DOHH2 (cell line): ENCODE data around the gene RNF19B.
"Not testable (repeated sequence)": the region's sequence is repeated elsewhere in the genome, so short reads cannot be mapped to it uniquely, and the experiment has no call there.

Source experiments
- H3F3A ChIP-seq: fragments of 200-600 bp; sonication (generic), shearing (Covaris generic); 2 replicates; pipeline ENCODE4 v1.6.0; 2016; ENCODE audit warnings: antibody characterized with exemption, mild to moderate bottlenecking; ENCODE audit not compliant: control insufficient read depth, insufficient read depth
- H3K27ac ChIP-seq: fragments of 200-600 bp; sonication (generic); 2 replicates; pipeline ENCODE4 v1.5.1; 2014; ENCODE audit warnings: low read depth, mild to moderate bottlenecking, low read length, moderate library complexity
- H3K27me3 ChIP-seq: fragments of 200-600 bp; sonication (generic); 2 replicates; pipeline ENCODE4 v1.6.1; 2014; ENCODE audit warnings: mild to moderate bottlenecking, low read length, mixed read lengths; ENCODE audit not compliant: control insufficient read depth
- H3K36me3 ChIP-seq: fragments of 200-600 bp; sonication (generic); 2 replicates; pipeline ENCODE4 v1.6.1; 2014; ENCODE audit warnings: mild to moderate bottlenecking, low read length, moderate library complexity, mixed read lengths; ENCODE audit not compliant: control insufficient read depth
- H3K4me1 ChIP-seq: fragments of 200-600 bp; sonication (generic); 2 replicates; pipeline ENCODE4 v1.6.1; 2014; ENCODE audit warnings: mild to moderate bottlenecking, low read length, mixed read lengths; ENCODE audit not compliant: control insufficient read depth
- H3K4me2 ChIP-seq: fragments of 200-600 bp; sonication (generic); 2 replicates; pipeline ENCODE4 v1.6.0; 2014; ENCODE audit warnings: mild to moderate bottlenecking, low read length, moderate library complexity
- H3K4me3 ChIP-seq: fragments of 200-600 bp; sonication (generic); 2 replicates; pipeline ENCODE4 v1.5.1; 2014; ENCODE audit warnings: mild to moderate bottlenecking, low read length, mixed read lengths
- H3K79me2 ChIP-seq: fragments of 200-600 bp; sonication (generic); 2 replicates; pipeline ENCODE4 v1.6.1; 2014; ENCODE audit warnings: mild to moderate bottlenecking, low read length, mixed read lengths; ENCODE audit not compliant: control insufficient read depth
- H3K9me2 ChIP-seq: fragments of 200-600 bp; sonication (generic); replicated peaks from 2 replicates; pipeline ENCODE4 v1.6.1; 2014; ENCODE audit warnings: mild to moderate bottlenecking, low read length, mixed read lengths; ENCODE audit not compliant: control insufficient read depth
- H3K9me3 ChIP-seq: fragments of 200-600 bp; sonication (generic); 2 replicates; pipeline ENCODE4 v1.6.1; 2014; ENCODE audit warnings: antibody characterized with exemption, low read length, mixed read lengths; ENCODE audit not compliant: control insufficient read depth, insufficient read depth
- H4K20me1 ChIP-seq: fragments of 200-600 bp; sonication (generic); 2 replicates; pipeline ENCODE4 v1.6.0; 2014; ENCODE audit warnings: low read depth, mild to moderate bottlenecking, antibody characterized with exemption, low read length, moderate library complexity; ENCODE audit not compliant: control insufficient read depth, insufficient read depth
- EZH2phosphoT487 ChIP-seq: fragments of 200-600 bp; sonication (generic); IDR thresholded peaks from 2 replicates; pipeline ENCODE4 v1.6.1; 2017; ENCODE audit warnings: borderline replicate concordance, mild to moderate bottlenecking, antibody characterized with exemption, low read length, moderate library complexity, mixed read lengths
- TF ChIP-seq, protein P1 (sequence below): fragments of 200-600 bp; sonication (generic); IDR thresholded peaks from one replicate; pipeline ENCODE4 v1.5.1; 2014; ENCODE audit warnings: antibody characterized with exemption, mild to moderate bottlenecking, low read depth, low read length; ENCODE audit not compliant: poor library complexity, severe bottlenecking

Gene RNF19B

DNA sequence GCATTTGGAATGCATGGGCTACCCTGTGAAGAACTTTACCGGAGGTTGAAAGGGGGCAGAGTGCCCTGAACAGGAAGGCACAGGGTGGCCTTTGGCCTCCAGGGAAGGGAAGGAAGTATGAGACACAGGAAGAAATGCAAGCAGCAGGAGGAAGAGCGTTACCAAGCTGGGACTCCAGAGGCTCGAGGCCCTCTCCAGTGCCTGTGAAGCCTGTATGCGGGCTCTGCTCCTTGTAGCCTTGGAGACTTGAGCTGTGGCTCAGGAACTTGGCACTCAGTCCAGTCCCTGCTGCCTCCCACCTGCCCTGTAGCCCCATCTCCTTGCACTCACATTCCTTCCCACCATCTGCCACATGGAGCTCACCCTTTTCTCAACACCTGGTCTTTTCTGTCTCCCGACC lies 33.5 kb upstream of the RNF19B start:
- Histone ChIP-seq H3K27ac (no peak overlapping the region), H3K27me3 (no peaks in the 10 kb centered on the region), H3K79me2 (no peaks in the 10 kb centered on the region), H3K9me2 (no peaks in the 10 kb centered on the region), H3K4me2 (no peak overlapping the region), H3K4me1 (peaks cover 14% of the 10 kb centered on the region), H3F3A (peaks cover 10% of the 10 kb centered on the region), H3K36me3 (no peaks in the 10 kb centered on the region), H4K20me1 (no peaks in the 10 kb centered on the region), H3K9me3 (no peaks in the 10 kb centered on the region), H3K4me3 (no peak overlapping the region)
- TF ChIP-seq, protein P1, sequence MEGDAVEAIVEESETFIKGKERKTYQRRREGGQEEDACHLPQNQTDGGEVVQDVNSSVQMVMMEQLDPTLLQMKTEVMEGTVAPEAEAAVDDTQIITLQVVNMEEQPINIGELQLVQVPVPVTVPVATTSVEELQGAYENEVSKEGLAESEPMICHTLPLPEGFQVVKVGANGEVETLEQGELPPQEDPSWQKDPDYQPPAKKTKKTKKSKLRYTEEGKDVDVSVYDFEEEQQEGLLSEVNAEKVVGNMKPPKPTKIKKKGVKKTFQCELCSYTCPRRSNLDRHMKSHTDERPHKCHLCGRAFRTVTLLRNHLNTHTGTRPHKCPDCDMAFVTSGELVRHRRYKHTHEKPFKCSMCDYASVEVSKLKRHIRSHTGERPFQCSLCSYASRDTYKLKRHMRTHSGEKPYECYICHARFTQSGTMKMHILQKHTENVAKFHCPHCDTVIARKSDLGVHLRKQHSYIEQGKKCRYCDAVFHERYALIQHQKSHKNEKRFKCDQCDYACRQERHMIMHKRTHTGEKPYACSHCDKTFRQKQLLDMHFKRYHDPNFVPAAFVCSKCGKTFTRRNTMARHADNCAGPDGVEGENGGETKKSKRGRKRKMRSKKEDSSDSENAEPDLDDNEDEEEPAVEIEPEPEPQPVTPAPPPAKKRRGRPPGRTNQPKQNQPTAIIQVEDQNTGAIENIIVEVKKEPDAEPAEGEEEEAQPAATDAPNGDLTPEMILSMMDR: no peak
- TF ChIP-seq EZH2phosphoT487: no peak

DNA sequence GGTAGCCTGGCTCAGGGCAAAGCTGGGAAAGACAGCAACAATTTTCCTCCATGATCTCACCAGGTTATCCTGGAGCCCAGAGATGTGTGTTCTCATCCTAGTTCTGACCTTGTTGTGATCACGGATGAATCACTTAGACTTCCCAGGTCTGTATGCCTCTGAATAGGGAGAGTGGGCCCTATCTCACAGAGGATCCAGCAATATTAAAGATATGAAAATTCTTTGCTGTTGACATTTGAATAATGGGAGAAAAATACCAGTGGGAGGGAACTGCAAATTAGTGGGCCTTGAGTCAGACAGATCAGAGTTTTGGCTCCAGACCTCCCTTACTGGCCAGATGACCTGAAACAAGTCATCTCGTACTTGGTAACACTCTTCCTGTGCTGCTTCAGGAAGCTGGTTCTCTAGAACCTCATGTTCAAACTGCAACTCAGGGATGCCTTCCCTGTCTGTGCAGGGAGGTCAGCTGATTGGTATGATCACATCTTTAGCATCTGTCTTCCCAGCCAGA lies 32.8 kb upstream of the RNF19B start:
- Histone ChIP-seq H3K27me3 (no peaks in the 10 kb centered on the region), H3K27ac (no peak overlapping the region), H3K4me3 (no peak overlapping the region), H3K4me1 (peaks cover 20% of the 10 kb centered on the region), H3K9me3 (no peaks in the 10 kb centered on the region), H3K36me3 (no peaks in the 10 kb centered on the region), H3K4me2 (no peak overlapping the region), H3K79me2 (no peaks in the 10 kb centered on the region), H3F3A (peaks cover 17% of the 10 kb centered on the region), H3K9me2 (no peaks in the 10 kb centered on the region), H4K20me1 (no peaks in the 10 kb centered on the region)
- no peak for TF ChIP-seq EZH2phosphoT487

DNA sequence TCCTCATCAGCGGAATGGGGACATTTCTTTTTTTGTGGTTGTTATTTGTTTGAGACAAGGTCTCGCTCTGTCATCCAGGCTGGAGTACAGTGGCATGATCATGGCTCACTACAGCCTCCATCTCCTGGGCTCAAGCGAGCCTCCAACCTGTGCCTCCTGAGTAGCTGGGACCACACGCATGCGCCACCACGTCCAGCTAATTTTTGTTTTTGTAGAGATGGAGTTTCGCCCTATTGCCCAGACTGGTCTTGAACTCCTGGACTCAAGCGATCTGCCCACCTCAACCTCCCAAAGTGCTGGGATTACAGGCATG lies 28.7 kb upstream of the RNF19B start:
- not testable (repeated sequence) for H3K27me3 ChIP-seq, H3K9me3 ChIP-seq, H3K36me3 ChIP-seq, H3K79me2 ChIP-seq, H4K20me1 ChIP-seq, H3K9me2 ChIP-seq
- H3K4me1 ChIP-seq: peaks cover 46% of the 10 kb centered on the region
- peak overlapping the region; percentile 64 for H3K4me2 ChIP-seq
- peaks cover 22% of the 10 kb centered on the region for H3F3A ChIP-seq
- peak overlapping the region; percentile 51; the same call in 1 of the 2 replicates for H3K4me3 ChIP-seq
- peak overlapping the region; percentile 65 for H3K27ac ChIP-seq

DNA sequence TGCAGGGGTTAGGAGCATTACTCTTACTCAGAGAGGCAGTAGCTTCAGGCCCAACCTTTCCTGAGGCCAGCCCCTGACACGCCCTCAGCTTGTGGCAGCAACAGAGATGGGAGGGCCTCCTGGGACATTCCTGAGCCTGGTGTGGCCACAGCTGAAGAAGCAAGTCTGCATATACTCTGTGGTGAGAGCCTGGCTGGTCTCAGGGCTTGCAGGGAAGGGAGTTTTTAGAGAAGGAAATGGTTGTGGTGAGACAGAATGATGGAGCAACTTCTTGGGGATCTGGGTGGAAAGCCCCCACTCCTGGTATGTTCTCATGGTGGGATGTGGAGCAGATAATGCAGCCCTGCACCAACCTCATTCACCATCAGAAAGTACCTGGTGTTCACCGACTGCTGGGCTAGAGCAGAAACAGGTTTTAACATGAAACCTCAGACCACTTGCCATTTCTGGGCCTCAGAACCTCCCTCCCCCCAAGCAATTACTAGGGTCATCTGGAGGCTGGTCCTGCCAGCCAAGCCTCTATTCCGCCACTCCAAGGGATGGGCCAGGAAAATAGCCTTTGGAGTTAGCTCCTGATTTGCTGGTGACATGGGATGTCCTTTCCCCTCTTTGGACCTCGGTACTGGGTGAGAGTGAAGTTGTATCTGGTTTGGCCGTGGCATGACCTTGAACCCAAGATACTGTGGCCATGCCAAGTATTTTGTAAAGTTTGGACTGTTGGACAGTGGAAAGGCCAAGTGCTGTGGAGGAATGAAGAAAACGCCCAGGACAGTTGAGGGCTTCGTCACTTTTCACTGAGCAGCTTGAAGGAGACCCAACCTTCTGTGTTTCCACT lies 28.1 kb upstream of the RNF19B start:
- Histone ChIP-seq H4K20me1 (no peaks in the 10 kb centered on the region), H3K27ac (peak overlapping the region; percentile 65), H3K36me3 (no peaks in the 10 kb centered on the region), H3K4me3 (peak overlapping the region; percentile 51), H3K4me1 (peaks cover 42% of the 10 kb centered on the region), H3F3A (peaks cover 22% of the 10 kb centered on the region), H3K9me2 (no peaks in the 10 kb centered on the region), H3K27me3 (no peaks in the 10 kb centered on the region), H3K4me2 (peak overlapping the region; percentile 64), H3K79me2 (no peaks in the 10 kb centered on the region), H3K9me3 (no peaks in the 10 kb centered on the region)
- no peak for TF ChIP-seq EZH2phosphoT487
- TF ChIP-seq, protein P1: no peak
